GF-D8 (cell line): ENCODE measurements around the gene CKS1B.
"Not testable (repeated sequence)": the region's sequence is repeated elsewhere in the genome, so short reads cannot be mapped to it uniquely, and the experiment has no call there.

Experiments
- DNase-seq: peaks from one replicate; lab custom pipeline; 2025; lab: John Stamatoyannopoulos, UW

CKS1B gene

GRCh38 chr1:154964359-154964758 is 10.1 kb upstream of the CKS1B start:
- no peak for DNase-seq

GRCh38 chr1:154966111-154966510 is 8.4 kb upstream of the CKS1B start:
- DNase-seq, result no peak

GRCh38 chr1:154967331-154967950 is 7.0 kb upstream of the CKS1B start:
- no peak for DNase-seq

GRCh38 chr1:154968731-154969130 is 5.8 kb upstream of the CKS1B start:
- no peak for DNase-seq

- no peak for DNase-seq
Measured at GRCh38 chr1:154969246-154969645, 5.2 kb upstream of the CKS1B start.

- DNase-seq, result no peak
Measured at GRCh38 chr1:154969860-154970452, 4.5 kb upstream of the CKS1B start.

GRCh38 chr1:154970631-154971340 is 3.7 kb upstream of the CKS1B start, which contains the start of gene SHC1:
TSS of gene SHC1 (minus strand) at chr1:154970747. CDS start at chr1:154970526, 221 bp downstream.
- no peak for DNase-seq

- no peak for DNase-seq
Measured at GRCh38 chr1:154971341-154971998, 3.0 kb upstream of the CKS1B start.

- no peak for DNase-seq
Measured at GRCh38 chr1:154972213-154972516, 2.3 kb upstream of the CKS1B start.

- no peak for DNase-seq
Measured at GRCh38 chr1:154972517-154973343, 1.8 kb upstream of the CKS1B start.

- DNase-seq, result peak; percentile 79
Measured at GRCh38 chr1:154973344-154974101, 958 bp upstream of the CKS1B start.

GRCh38 chr1:154974808-154975408 is 427 bp downstream of the CKS1B start:
- DNase-seq, result peak; percentile 89

- DNase-seq, result no peak
Measured at GRCh38 chr1:154975409-154976059, 1.1 kb downstream of the CKS1B start.

GRCh38 chr1:154977762-154978161 is 3.3 kb downstream of the CKS1B start:
- not testable (repeated sequence) for DNase-seq

- DNase-seq, result no peak
Measured at GRCh38 chr1:154978360-154978759, 3.9 kb downstream of the CKS1B start.

- DNase-seq, result no peak
Measured at GRCh38 chr1:154982341-154982740, 7.9 kb downstream of the CKS1B start.

- DNase-seq, result peak; percentile 98
Measured at GRCh38 chr1:154982897-154983648, 8.6 kb downstream of the CKS1B start, which contains the start of gene FLAD1. TSS of gene FLAD1 (plus strand) at chr1:154983344. CDS start at chr1:154983695, 351 bp downstream.

GRCh38 chr1:154983776-154984466 is 9.4 kb downstream of the CKS1B start:
- DNase-seq, result no peak

- not testable (repeated sequence) for DNase-seq
Measured at GRCh38 chr1:154986736-154987135, 12.3 kb downstream of the CKS1B start.
